Renal cortex interstitium (tissue), 11 donors: Measurements from ENCODE around the gene MAST1. TPM values are rescaled to one million over a fixed set of nuclear protein-coding genes. Genes with fewer than 3 reads are reported as not detected.

Source experiments
- DNase-seq, 11 donors: peaks; one replicate each; pipeline ENCODE4 v3.0.0-alpha.2; 2013; ENCODE audit warnings: low read depth in 9 of 11, low spot score in 4 of 11; ENCODE audit errors: extremely low read depth in 1 of 11
- polyA plus RNA-seq, 3 donors: library from polyadenylated mRNA; unstranded; fragments of 120-200 nt; gene quantifications; one replicate each; pipeline ENCODE4 v1.2.1, GENCODE V29; 2013; ENCODE audit not compliant: insufficient read length in 3 of 3

The MAST1 gene
- polyA plus RNA-seq, 3 donors = 1.0 to 1.3 (median 1.1) TPM

DNA sequence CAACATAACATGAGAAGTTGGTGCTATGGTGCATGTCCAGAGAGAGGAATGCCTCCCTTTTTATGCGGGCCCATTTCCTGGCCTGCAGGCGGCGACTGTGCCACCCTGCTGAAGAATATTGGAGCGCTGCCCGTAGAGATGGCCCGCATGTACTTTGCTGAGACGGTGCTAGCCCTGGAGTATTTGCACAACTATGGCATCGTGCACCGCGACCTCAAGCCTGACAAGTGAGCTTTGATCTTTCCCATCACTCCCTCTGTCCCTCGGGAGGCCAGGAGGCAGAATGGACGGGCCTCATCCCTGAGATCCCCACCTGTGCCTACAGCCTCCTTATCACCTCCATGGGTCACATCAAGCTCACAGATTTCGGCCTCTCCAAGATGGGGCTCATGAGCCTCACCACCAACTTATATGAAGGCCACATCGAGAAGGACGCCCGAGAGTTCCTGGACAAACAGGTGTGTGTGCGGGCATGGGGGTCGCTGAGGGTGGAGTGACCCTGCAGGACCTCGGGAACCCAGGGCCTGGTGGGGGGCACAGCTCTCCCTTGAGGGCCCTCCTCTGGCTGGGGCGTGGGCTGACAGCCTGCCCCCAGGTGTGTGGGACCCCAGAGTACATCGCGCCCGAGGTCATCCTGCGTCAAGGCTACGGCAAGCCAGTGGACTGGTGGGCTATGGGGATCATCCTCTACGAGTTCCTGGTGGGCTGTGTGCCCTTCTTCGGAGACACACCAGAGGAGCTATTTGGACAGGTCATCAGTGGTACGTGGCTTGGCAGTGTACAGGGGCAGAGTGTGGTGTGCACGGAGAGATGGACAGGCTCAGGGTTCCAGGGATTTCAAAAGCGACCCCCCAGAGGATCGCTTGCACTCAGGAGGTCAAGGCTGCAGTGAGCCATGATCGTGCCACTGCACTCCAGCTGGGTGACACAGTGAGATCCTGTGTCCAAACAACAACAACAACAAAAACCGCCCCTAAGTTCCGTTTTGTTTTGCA, 26.7 kb downstream of the MAST1 start:
- DNase-seq = no peak

GRCh38 chr19:12865746-12866415, 27.6 kb downstream of the MAST1 start:
- no peak for DNase-seq

GRCh38 chr19:12866416-12867119, 28.3 kb downstream of the MAST1 start:
- DNase-seq = no peak

DNA sequence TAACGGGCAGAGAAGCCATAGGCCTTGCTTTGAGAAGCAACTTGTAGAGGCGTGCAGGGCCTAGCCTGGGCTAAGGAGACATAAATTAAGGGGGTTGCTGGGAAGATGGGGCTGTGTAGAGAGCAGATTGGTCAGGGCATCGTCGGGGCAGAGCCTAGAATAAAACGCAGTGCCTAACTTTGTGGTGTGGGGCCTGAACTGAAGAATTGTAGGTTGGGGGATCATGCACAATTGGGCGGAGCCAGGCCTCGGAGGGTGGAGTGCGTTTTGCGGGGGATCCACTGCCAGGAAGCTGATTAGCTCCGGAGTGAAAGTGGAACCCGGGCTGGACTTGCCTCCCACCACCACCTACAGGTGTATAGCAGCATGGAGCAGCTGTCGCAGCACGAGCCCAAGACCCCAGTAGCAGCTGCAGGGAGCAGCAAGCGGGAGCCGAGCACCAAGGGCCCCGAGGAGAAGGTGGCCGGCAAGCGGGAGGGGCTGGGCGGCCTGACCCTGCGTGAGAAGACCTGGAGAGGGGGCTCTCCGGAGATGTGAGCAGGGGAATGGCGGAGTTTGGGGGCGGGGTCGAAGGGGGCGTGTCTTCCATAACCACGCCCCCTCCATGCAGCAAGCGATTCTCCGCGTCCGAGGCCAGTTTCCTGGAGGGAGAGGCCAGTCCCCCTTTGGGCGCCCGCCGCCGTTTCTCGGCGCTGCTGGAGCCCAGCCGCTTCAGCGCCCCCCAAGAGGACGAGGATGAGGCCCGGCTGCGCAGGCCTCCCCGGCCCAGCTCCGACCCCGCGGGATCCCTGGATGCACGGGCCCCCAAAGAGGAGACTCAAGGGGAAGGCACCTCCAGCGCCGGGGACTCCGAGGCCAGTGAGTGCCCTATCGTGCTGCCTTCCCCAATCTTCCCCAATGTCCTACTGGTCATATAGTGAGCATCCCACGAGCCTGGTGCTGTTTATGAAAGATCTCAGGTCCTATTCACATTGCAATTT, 29.1 kb downstream of the MAST1 start:
- peak; percentile 63 to 81 (median 75) for DNase-seq

DNA sequence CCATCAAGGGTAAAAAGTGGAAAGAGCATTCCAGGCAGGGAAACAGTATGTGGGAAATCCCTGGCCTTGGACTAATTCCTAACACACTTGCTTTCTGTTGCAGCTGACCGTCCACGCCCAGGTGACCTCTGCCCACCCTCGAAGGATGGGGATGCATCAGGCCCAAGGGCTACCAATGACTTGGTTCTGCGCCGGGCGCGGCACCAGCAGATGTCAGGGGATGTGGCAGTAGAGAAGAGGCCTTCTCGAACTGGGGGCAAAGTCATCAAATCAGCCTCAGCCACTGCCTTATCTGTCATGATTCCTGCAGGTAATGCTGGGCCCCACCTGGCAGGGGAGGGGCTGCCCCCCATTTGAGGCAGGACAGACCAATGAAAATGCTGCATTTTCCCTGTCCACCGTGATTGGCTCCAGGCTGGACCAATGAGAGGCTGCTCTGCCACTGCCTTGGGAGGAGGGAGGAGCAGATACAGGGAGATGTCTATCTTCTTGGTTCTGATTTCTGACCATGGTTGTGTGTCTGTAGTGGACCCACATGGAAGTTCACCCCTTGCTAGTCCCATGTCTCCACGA, 30.3 kb downstream of the MAST1 start:
- no peak for DNase-seq

DNA sequence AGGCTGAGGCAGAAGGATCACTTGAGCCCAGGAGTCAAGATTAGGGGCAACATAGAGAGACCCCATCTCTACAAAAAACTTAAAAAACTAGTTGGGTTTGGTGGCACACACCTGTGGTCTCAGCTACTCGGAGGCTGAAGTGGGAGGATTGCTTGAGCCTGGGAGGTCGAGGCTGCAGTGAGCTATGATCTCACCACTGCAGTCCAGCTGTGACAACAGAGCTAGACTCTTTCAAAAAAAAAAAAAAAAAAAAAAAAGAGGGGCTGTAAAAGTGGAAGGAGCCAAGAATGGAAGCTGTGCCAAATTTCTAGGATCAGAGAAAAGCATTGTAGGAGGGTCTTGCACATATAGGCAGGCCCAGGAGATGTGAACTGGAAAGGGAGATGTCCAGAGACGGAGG, 33.4 kb downstream of the MAST1 start:
- no peak for DNase-seq

GRCh38 chr19:12872255-12872654, 33.9 kb downstream of the MAST1 start:
- no peak for DNase-seq

GRCh38 chr19:12872941-12873890, 34.9 kb downstream of the MAST1 start:
- DNase-seq = no peak

GRCh38 chr19:12873891-12874745, 35.8 kb downstream of the MAST1 start:
- no peak for DNase-seq

- no peak for DNase-seq
These were observed 36.8 kb downstream of the MAST1 start for GRCh38 chr19:12875086-12875485.

DNA sequence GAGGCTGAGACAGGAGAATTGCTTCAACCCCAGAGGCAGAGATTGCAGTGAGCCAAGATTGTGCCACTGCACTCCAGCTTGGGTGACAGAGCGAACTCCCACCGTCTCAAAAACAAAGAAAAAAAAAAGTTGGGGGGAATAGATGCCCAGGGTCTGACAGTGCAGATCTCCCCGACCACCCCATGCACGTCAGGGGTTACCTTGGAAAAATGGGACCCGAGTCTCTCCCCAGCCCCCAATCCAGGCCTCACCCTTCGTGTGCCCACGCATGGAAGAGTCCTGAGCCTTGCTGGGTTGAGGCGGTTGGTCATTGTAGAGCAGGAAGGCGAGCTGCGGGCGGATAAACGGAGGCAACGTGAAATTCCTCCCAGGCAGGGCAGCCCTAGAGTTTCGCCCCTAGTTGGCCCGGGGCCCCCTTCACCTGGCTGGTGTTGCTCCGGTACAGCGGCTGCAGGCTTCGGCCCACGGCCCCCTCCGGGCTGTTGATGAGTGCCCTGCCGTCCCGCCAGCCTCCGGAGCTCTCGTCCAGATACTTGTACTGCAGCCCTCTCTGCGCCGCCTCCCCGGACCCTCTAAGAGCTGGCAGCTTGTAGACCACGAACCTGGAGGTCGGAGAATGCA, 42.3 kb downstream of the MAST1 start:
- DNase-seq = no peak

DNA sequence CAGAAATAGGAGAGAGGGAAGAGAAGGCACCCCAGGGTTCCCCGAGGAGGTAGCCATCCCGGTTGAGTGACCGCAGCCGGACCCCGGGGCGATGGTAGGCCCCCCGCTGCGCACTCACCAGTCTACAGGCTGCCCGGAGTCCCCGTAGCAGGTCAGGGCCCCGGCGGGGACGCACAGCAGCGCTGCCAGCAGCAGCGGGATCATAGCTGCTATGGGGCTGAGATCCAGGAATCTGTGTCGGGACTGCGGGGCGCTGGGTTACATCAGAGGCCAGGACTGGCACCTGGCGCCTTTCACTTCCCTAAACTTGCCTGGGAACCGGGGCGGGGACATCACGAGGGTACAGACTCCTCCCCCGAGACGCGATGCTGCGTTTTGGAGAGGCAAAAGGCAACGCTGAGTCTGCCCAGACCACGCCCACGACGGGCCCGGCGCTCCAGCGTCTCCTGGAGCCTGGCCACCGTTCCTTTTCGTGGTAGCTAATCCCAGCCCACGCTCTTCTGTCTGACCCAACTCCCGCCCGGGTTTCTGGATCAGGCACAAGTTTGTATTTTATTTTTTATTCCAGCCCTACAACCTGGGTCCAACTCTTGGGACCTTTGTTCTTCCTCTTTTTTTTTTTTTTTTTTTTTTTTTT, 43.0 kb downstream of the MAST1 start, which contains the start of gene DNASE2:
Gene DNASE2, minus strand, starts transcription at position 278 of the 637 bp plus-strand sequence. Its CDS starts 74 bp downstream, at position 204.
- DNase-seq = peak in 9 of 11 donors; percentile 59 to 81 (median 79)

DNA sequence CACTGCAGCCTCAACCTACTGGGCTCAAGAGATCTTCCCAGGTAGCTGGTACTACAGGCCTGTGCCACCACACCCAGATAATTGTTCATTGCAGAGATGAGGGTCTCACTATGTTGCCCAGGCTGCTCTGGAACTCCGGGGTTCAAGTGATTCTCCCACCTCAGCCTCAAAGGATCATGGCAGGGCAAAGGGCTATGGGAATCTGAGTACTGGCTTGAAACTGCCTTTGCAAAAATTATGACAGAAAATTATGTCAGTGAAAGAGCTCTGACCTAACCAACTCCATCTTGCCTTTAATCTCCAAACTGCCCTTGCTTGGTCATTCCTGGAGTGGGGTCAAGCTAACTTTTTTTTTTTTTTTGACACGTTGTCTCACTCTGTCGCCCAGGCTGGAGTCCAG, 44.3 kb downstream of the MAST1 start:
- DNase-seq = no peak

- DNase-seq = no peak
These were observed 45.9 kb downstream of the MAST1 start for GRCh38 chr19:12884202-12884601.

- DNase-seq = no peak
These were observed 46.3 kb downstream of the MAST1 start for GRCh38 chr19:12884627-12884925.
